Fibroblast of lung (primary cell): Measurements from ENCODE around the gene KIF13A. TPM values are rescaled to one million over a fixed set of nuclear protein-coding genes. Genes with fewer than 3 reads are reported as not detected.

Experiments used
- DNase-seq, 2 donors: peaks; one replicate each; pipeline versions ENCODE4 v3.0.0 to v3.0.0-alpha.2; 2010; ENCODE audit warnings: low read depth in 2 of 2
- H2AFZ ChIP-seq: 2 replicates; pipeline ENCODE4 v1.5.1; 2012; ENCODE audit warnings: low read length, control low read depth, inconsistent platforms
- H3K27ac ChIP-seq: 2 replicates; pipeline ENCODE4 v1.5.1; 2011; ENCODE audit warnings: low read length, control low read depth; ENCODE audit not compliant: insufficient read depth
- H3K27me3 ChIP-seq: 2 replicates; pipeline ENCODE4 v1.5.1; 2011; ENCODE audit warnings: mild to moderate bottlenecking, low read length; ENCODE audit not compliant: control insufficient read depth, insufficient read depth
- H3K36me3 ChIP-seq: 2 replicates; pipeline ENCODE4 v1.5.1; 2011; ENCODE audit warnings: low read length; ENCODE audit not compliant: control insufficient read depth, insufficient read depth
- H3K4me1 ChIP-seq: 2 replicates; pipeline ENCODE4 v1.5.1; 2011; ENCODE audit warnings: low read length; ENCODE audit not compliant: control insufficient read depth, insufficient read depth; ENCODE audit errors: extremely low read depth
- H3K4me2 ChIP-seq: 2 replicates; pipeline ENCODE4 v1.5.1; 2011; ENCODE audit warnings: low read length, control low read depth; ENCODE audit not compliant: insufficient read depth; ENCODE audit errors: extremely low read depth
- H3K4me3 ChIP-seq, 4 experiments: fragments of 200-600 bp in 1 of 4; sonication (generic) in 1 of 4; replicated peaks in 1 of 4; 2 replicates each; pipeline ENCODE4 v1.5.1; 2011 to 2016; ENCODE audit warnings: low read length in 4 of 4, low read depth in 3 of 4, mild to moderate bottlenecking in 3 of 4, control low read depth in 2 of 4, inconsistent platforms in 1 of 4, mixed read lengths in 1 of 4; ENCODE audit not compliant: insufficient read depth in 1 of 4; ENCODE audit errors: control extremely low read depth in 1 of 4
- H3K79me2 ChIP-seq: 2 replicates; pipeline ENCODE4 v1.5.1; 2012; ENCODE audit warnings: mild to moderate bottlenecking, low read length, inconsistent platforms; ENCODE audit not compliant: control insufficient read depth, insufficient read depth
- H3K9ac ChIP-seq: 2 replicates; pipeline ENCODE4 v1.5.1; 2011; ENCODE audit warnings: mild to moderate bottlenecking, low read length, control low read depth; ENCODE audit not compliant: insufficient read depth
- H3K9me3 ChIP-seq: 2 replicates; pipeline ENCODE4 v1.5.1; 2012; ENCODE audit warnings: low read depth, low read length; ENCODE audit not compliant: control insufficient read depth, insufficient read depth
- H4K20me1 ChIP-seq: 2 replicates; pipeline ENCODE4 v1.5.1; 2011; ENCODE audit warnings: low read length; ENCODE audit not compliant: control insufficient read depth, insufficient read depth; ENCODE audit errors: extremely low read depth
- EZH2 ChIP-seq: IDR thresholded peaks from 2 replicates; pipeline ENCODE4 v1.5.1; 2012; ENCODE audit warnings: low read length, control low read depth, mild to moderate bottlenecking; ENCODE audit errors: missing control alignments
- polyA plus RNA-seq, 2 donors: library from polyadenylated mRNA; depleted of rRNA in 1 of 2; stranded (reverse) in 1 of 2; unstranded in 1 of 2; fragments of >200 nt; gene quantifications; 2 replicates each; pipeline ENCODE4 v1.2.1, GENCODE V29; 2011 to 2012; ENCODE audit warnings: missing spikeins in 1 of 2
- total RNA-seq: library from RNA; depleted of rRNA; stranded (reverse); fragments of >200 nt; gene quantifications from 2 replicates; pipeline ENCODE4 v1.2.1, GENCODE V29; 2014
- TF ChIP-seq, protein P1 (sequence below), 2 donors: IDR thresholded peaks in 1 of 2; conservative IDR thresholded peaks in 1 of 2; 1 replicate in 1 of 2; 2 replicates in 1 of 2; pipeline ENCODE4 v1.5.1; 2011 to 2012; ENCODE audit warnings: low read length in 2 of 2, control low read depth in 1 of 2, inconsistent platforms in 1 of 2, low read depth in 1 of 2, mild to moderate bottlenecking in 1 of 2

KIF13A gene
- total and polyA plus RNA-seq, 2 donors (not counting 1 experiment from before 2014, with no cell fraction given): 52.3 to 114 TPM

DNA sequence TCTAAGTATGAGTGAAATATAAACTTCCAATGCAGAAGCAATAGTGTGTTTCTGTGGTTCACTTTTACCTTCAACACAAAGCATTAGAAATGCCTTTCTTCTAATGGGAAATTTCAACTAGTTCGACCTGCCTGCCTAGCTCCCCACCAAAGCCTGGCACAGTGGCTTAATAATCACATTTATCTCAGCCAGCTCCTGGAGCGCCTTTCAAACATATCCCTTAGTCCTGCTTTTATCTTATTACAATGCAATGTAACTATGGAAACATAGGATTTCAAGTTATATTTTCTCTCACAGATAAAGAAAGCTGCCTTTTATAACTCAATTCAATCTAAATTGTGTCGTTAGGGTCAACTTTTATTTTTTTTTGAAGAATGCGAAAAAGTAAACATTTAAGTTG lies 53.7 kb downstream of the KIF13A start:
- H4K20me1 ChIP-seq: no peaks in the 10 kb centered on the region
- no peaks in the 10 kb centered on the region for H3K9me3 ChIP-seq
- TF ChIP-seq, protein P1, sequence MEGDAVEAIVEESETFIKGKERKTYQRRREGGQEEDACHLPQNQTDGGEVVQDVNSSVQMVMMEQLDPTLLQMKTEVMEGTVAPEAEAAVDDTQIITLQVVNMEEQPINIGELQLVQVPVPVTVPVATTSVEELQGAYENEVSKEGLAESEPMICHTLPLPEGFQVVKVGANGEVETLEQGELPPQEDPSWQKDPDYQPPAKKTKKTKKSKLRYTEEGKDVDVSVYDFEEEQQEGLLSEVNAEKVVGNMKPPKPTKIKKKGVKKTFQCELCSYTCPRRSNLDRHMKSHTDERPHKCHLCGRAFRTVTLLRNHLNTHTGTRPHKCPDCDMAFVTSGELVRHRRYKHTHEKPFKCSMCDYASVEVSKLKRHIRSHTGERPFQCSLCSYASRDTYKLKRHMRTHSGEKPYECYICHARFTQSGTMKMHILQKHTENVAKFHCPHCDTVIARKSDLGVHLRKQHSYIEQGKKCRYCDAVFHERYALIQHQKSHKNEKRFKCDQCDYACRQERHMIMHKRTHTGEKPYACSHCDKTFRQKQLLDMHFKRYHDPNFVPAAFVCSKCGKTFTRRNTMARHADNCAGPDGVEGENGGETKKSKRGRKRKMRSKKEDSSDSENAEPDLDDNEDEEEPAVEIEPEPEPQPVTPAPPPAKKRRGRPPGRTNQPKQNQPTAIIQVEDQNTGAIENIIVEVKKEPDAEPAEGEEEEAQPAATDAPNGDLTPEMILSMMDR (conservative IDR thresholded peaks at IDR 0.05 in 1 of 2, IDR thresholded peaks at IDR 0.05 in 1 of 2; ENCODE audit: low read depth in 1 of 2, low read length in 2 of 2): no peak
- TF ChIP-seq EZH2: no peak
- H3K4me2 ChIP-seq: no peak overlapping the region
- H3K36me3 ChIP-seq: no peaks in the 10 kb centered on the region
- no peak for DNase-seq
- H3K9ac ChIP-seq: no peak overlapping the region
- no peak overlapping the region for H2AFZ ChIP-seq
- H3K4me3 ChIP-seq: no peak overlapping the region
- H3K4me1 ChIP-seq: peaks cover 27% of the 10 kb centered on the region
- peaks cover 66% of the 10 kb centered on the region for H3K79me2 ChIP-seq
- H3K27ac ChIP-seq: peak overlapping the region; percentile 88
- H3K27me3 ChIP-seq: no peaks in the 10 kb centered on the region

DNA sequence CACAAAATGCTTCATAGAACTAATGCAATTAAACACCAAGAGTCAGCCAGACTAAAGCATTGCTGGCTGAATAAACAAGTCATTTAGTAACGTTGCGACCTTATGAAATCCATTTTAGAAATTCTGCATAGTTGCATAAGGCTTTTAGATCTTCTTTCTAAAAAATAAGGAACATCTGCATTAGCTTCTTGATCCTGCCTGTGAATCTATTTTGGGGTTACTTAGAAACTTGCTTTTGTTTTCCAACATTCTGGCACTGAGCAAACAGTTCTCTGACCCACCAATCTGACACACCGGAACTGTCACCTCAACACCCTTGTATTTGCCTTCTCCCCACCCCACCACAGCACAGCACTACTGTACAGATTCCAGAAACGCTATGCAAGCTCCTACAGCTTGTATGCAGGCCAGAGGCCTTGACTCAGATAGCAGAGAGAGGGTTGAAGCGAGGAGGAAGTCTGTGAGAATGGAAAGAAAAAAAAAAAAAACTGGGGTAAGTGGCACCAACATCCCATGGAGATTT lies 55.0 kb downstream of the KIF13A start:
- Histone ChIP-seq H3K36me3 (no peaks in the 10 kb centered on the region), H3K27ac (peak overlapping the region; percentile 88), H3K9me3 (no peaks in the 10 kb centered on the region), H3K4me2 (peak overlapping the region; percentile 73), H3K4me1 (peaks cover 37% of the 10 kb centered on the region), H3K27me3 (no peaks in the 10 kb centered on the region), H2AFZ (no peak overlapping the region), H4K20me1 (no peaks in the 10 kb centered on the region), H3K79me2 (peaks cover 70% of the 10 kb centered on the region), H3K9ac (peak overlapping the region; percentile 33), H3K4me3 (no peak overlapping the region)
- TF ChIP-seq EZH2: no peak
- TF ChIP-seq, protein P1 (conservative IDR thresholded peaks at IDR 0.05 in 1 of 2, IDR thresholded peaks at IDR 0.05 in 1 of 2; ENCODE audit: low read depth in 1 of 2, low read length in 2 of 2): no peak
- DNase-seq: peak; percentile 83 to 93

- H3K27ac ChIP-seq: peak overlapping the region; percentile 88
- no peak overlapping the region for H3K9ac ChIP-seq
- no peak overlapping the region for H2AFZ ChIP-seq
- H3K4me2 ChIP-seq: no peak overlapping the region
- no peak for TF ChIP-seq EZH2
- TF ChIP-seq, protein P1 (conservative IDR thresholded peaks at IDR 0.05 in 1 of 2, IDR thresholded peaks at IDR 0.05 in 1 of 2; ENCODE audit: low read depth in 1 of 2, low read length in 2 of 2): no peak
- no peak overlapping the region for H3K4me3 ChIP-seq
- H3K9me3 ChIP-seq: no peaks in the 10 kb centered on the region
- no peaks in the 10 kb centered on the region for H3K36me3 ChIP-seq
- H3K4me1 ChIP-seq: peaks cover 37% of the 10 kb centered on the region
- H3K27me3 ChIP-seq: no peaks in the 10 kb centered on the region
- no peak for DNase-seq
- peaks cover 73% of the 10 kb centered on the region for H3K79me2 ChIP-seq
- no peaks in the 10 kb centered on the region for H4K20me1 ChIP-seq
These were observed 56.2 kb downstream of the KIF13A start for GRCh38 chr6:17931227-17931626.
